HUDEP-2 (cell line): ENCODE results near the gene LSM7.

Experiments
- DNase-seq, 76 experiments: peaks; one replicate each; lab custom pipeline; 2025; ENCODE audit not compliant: unreplicated experiment in 76 of 76; lab: John Stamatoyannopoulos, UW

Gene LSM7

DNA sequence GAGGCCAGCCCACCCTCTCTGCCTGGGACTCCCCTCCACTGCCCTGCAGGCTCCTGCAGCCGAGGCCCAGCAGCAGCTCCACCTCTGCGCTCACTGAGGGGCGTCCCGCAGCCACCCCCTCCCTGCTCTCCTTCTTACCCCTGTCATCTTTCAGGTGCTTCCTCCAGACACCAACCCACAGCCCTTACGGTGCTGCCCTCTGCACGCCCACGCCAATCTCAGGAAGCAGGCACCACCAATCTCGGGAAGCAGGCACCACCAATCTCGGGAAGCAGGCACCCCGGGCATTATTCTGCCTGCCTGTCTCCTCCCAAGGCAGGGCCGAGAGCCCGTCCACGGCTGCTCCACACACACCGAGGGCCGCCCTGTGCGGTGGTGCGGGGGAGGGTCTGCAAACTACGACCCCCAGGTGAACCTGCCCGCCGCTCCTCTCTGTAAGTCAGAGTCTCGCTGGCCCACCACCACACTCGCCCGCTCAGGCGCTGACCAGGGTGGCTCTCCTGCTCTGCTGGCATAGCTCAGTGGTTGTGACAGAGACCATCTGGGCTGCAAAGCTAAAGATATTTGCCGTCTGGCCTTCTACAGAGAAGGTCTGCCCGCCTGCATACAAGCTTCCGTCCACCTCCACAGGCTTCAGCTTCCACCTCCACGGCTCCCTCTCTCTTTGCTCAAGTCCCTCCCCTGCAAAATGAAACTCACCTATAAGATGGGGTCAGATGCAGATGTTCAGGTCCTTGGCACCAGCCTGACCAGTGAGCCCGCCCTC lies 2.9 kb downstream of the LSM7 start:
- DNase-seq = no peak

DNA sequence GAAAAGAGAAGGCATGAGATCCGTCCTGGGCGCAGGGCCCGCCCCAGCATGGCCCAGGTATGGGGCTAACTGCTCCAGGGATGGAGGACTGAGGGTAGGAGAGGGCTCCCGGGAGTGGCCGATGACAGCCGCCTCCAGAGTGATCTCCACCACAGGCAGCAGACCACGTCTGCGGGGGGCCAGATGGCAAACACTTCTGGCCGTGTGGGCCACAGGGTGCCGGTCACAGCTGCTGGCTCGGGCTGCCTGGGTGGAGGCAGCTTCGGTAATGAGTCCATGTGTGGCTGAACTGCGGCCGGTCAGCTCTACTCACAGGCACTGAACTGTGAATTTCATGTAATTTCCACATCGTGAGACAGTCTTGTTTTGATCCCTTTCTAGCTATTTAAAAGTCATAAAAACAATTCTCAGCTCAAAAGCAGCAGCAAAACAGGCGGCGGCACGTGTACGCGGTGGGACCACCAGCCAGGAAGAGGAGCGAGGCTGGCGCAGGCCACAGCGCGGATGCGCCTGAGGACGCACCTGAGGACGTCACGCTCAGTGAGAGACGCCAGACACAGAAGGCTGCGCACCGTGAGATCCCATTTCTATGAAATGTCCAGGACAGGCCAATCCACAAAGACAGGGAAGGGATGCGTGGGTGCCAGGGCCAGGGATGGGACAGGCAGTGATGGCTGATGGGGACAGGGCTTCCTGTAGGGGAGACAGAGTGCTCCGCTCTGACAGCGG lies 4.0 kb downstream of the LSM7 start:
- no peak for DNase-seq

DNA sequence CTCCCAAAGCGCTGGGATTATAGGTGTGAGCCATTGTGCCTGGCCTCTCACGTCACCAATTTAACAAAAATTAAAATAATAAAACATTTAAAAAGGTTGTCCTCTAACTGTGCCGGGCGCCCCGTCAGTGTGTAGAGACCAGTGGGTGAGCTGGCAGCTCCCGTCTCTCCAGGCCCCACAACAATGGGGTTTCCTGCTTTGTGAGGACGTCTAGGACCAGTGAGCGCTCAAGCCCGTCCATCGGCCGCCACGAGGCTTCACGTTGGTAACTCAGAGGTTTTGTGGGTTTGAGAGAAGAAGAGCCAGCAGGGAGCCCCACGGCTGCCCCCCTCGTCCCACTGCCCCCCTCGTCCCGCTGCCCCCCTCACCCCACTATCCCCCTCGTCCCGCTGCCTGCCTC lies 4.7 kb downstream of the LSM7 start:
- DNase-seq = no peak

DNA sequence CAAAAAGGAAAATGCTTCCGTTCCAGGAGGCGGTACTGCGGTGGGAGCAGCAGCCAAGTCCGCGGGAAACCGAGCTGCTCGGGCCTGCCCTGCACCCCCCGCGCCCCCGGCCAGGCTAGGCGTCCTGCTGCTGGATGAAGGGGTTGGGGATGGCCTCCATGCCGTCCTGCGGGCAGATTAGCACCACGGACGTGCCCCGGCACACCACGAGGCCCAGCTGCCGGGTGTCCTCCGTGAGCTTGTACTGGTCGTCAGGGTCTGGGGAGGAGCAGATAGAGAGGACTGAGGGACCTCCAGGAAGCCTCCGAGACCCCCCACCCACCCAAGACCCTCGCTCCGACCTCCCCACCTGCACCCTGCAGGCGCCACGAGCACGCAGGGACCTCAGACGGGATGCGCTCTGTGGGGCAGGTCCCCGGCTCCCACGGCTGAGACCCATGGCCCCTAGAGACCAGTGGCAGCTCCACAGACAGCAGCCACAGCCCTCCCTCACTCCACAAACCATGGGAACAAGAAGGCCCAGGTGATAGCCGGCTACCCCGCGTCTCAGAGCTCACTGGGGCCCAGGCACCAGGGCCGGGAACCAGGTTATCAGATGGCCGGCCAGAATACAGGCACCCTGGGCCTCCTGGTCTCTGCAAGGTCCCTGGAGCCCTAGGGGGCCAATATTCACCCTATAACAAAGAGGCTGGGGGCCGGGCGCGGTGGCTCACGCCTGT lies 6.7 kb downstream of the LSM7 start:
- no peak for DNase-seq

DNA sequence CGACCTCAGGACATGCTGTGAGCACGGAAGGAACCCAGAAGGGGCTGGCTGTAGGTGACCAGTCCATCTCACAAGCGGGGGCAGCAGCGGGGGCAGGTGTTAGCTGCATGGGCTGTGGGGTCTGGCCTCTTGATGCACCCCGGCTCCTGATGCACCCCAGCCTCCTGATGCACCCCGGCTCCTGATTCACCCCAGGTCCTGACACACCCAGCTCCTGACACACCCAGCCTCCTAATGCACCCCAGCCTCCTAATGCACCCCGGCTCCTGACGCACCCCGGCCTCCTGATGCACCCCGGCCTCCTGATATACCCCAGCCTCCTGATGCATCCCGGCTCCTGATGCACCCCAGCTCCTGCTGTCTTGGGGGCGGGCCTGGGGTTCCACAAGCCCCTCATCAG lies 7.4 kb downstream of the LSM7 start:
- DNase-seq = no peak

DNA sequence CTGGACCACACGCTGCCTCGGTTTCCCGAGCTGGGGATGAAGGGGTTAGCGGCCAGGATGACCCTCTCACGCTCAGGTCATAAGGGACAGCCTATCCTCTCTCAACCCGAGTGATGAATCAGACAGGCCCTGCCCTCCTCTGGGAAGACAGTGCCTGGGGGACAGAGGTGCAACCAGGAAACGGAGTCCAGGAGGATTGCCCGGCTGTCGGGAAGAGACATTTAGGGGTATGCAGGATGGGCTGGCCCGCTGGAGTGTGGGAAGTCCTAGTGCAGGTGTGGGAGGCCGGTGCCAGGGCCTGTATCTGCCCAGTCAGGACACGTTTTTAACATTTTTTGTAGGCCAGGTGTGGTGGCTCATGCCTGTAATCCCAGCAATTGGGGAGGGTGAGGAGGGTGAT lies 8.3 kb downstream of the LSM7 start:
- no peak for DNase-seq

DNA sequence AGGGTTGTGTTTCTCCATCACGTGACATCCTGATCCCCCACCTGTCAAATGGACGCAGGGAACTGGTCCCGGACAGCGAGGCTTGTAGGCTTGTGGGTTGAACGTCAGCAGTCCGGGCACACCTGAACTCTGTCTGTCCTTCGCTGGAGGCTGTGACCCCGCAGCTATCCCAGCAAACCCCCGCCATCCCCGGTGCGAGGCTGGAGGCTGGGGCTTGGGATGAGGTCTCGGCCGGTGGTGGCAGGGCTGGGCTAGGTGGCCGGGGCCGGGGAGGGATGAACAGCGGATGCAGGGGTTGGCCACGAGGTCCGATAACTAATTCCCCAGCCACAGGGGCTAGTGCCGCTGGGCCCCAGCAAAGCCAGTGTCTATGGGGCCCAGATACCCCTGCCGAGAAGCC lies 8.8 kb downstream of the LSM7 start:
- no peak for DNase-seq

DNA sequence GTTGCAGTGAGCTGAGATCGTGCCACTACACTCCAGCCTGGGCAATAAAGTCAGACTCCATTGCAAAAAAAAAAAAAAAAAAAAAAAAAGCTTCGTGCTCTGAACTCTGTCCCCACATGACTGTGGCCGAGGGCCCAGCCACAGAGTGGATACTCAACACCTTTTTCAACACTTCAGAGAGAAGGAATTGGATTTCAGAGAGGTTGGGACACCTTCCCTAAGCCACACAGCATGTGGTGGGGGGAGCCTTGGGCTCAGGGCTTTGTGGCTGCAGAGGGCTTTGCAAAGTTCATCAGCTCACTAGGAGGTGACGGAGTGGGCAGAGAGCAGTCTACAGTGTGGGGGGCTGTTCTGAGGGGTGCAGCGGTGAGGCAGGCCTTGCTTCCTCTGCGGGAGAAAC lies 9.5 kb downstream of the LSM7 start:
- no peak for DNase-seq

DNA sequence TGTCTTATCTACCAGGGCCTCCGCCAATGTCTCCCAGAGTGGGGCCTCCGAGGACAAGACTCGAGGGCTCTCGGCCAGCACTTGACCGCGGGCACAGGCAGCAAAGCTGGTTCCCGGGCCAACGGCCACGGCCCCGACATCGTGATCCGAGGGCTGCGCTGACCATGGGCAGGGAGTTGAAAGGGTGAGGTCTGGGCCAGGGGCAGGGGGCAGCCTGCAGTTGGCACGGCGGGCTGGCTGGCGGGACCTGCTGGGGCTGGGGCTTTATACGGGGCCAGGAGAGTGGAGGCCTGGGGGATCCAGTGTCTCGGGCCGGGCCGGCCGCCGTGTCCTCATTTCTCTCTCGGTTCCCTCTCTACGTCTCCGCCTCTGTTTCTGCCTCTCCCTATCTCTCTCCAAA lies 10.6 kb downstream of the LSM7 start:
- DNase-seq = no peak

DNA sequence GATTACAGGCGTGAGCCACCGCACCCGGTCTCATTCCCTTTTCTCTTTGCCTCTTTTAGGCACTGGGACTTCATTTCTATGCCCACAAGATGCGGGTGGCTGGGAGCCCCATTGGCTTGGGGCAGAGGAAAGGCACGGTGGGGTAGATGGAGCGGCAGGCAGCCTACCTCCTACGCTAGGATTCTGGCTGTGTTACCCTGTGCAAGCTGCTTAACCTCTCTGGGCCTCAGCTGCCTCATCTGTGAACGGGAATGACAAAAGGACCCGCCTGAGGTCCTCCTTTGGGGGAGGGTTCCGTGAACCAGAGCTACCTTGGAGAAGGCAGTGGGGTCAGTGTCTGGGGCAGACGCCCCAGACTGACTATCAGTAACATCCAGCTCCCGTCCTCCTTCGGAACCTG lies 11.1 kb downstream of the LSM7 start:
- DNase-seq = no peak

DNA sequence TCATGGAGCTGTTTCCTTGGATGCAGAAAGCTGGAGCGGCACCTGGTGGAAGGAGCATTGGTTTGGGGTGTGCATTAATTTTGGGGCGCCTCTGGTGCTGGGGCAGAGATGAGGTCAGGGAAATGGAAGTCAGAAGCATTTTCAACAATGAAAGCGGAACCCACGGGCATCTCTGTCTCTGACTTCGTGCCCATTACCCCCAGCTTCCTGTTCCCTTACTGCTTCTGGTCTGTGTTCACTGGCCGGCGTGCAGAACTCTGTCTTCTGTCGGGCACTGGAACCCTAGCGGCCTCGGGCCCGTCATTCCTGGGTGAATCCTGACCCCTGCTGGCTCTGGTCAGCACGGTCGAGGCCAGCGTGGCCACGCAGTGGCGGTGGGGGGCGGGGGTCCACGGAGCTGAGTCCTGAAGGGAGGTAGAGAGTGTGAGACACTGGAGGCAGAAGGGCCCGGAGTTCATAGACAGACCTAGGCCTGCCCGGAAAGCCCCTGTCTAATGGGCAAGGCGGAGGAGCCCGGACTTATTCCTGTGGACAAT lies 12.5 kb downstream of the LSM7 start:
- DNase-seq = peak in 46 of 76 experiments; percentile 4 to 74 (median 50)

DNA sequence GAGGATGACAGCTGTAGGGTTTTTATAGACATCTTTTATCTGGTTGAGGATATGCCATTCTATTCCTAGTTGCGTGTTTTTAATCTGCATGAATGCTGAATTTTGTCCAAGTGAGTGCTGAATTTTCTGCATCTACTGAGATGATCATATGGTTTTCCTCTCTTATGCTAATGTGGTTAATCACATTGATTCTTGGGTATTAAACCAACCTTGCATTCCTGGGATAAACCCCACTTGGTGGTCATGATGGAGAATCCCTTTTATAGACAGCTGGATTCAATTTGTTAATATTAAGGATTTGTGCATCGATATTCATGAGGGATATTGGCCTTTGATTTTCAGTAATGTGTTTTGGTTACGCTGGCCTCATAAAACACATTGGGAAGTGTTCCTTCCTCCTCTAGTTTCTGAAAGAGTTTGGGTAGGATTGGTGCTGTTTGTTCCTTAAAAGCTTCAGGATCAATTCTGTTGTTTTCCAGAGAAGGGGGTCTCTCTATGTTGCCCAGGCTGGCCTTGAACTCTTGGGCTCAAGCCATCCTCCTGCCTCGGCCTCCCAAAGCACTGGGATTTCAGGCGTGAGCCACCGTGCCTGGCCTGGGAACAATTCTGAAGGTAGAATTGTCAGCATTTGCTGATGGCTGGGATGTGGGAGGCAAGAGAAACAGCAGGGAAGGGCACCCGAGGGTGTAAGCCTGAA lies 13.1 kb downstream of the LSM7 start:
- no peak for DNase-seq

DNA sequence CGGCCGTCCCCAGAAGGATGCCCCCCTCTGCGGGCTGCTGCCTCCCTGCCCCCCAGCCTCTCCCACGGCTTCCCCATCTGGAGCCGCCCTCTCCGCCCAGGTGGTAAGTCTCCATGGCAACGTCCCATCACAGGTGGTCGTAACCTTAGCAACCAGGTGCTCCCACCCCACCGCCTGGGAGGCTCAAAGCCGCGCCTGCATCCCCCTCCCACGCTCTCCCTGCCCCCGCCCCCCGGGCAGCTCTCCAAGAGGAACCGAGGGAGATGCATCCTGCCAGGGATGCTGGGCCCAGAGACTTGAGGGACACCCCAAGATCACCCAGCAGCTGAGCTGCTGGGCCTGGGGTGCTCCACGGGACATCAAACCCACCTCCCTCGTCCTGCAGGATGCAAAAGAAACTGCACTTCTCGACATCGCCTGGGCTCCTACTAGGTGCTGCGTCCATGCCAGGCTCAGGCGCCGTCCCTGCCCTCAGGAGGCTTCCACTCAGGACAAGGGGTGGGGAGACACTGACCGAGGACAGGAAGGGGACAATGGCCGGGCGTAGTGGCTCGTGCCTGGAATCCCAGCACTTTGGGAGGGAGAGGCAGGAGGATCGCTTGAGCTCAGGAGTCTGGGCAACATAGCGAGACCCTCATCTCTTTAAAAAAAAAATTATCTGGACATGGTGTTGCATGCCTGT lies 15.4 kb downstream of the LSM7 start:
- no peak for DNase-seq

DNA sequence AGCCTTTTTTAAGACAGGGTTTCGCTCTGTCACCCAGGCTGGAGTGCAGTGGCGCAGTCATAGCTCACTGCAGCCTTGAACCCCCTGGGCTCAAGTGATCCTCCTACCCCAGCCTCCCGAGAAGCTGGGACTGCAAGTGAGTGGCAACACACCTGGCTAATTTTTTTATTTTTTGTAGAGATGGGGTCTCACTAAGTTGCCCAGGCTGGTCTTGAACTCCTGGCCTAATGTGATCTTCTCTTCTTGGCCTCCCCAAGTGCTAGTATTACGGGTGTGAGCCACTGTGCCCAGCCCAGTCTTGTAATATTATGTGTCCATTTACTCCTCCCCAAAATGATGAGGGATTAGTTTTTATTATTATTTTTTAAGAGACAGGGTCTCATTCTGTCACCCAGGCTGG lies 17.3 kb downstream of the LSM7 start:
- no peak for DNase-seq

DNA sequence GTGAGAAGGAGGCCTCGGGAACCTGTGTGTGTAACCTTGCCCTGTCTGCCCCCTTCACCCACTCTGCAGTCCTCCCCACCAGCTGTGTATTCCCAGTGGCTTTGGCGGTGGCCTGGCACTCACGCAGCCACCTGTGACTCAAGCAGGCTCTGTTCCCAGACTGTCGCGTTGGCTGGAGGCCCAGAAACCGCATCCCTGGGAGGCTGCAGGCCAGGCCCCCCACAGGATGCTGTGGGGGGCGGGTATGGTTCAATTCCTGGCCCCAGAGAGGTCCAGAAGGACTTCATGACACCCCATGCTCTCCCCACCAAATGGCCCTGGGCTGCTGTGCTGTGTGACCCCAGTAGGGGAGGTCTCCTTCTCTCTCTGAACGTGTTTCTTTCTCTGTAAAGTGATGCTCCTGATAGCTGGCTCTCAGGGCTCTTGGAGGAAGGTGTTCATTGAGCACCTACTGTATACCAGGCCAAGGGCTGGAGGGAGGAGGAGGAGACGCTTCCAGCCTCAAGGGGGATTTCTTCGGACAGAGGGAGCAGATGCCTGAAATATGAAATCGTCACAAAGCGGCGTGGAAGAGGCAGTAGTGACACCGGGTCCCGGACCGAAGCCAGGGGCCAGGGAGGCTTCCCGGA lies 18.5 kb downstream of the LSM7 start:
- no peak for DNase-seq

DNA sequence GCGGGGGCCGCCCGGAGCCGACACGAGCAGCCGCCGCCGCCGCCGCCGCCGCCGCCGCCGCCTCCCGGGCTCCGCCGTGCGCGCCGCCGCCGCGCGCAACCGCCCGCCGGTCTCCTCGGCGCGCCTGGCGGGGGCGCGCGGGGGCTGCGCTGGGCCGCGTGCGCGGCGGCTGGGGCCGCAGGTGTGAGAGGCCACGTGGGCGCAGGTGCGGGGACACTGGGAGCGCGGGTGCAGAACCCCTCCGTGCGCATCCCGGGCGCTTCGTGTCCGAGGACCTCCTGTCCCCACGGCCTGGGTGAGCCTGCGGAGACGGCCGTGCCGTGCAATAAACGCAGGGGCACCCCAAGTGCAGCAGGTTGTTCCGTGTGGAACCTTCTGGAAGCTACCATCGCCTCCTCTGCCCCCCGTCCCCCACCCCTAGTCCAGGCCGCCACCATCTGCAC lies 20.3 kb downstream of the LSM7 start, which contains the start of gene LINGO3:
Gene LINGO3 (minus strand): TSS at position 41 of the 443 bp plus-strand sequence. CDS start 16,378 bp downstream, outside the sequence.
- DNase-seq = no peak

DNA sequence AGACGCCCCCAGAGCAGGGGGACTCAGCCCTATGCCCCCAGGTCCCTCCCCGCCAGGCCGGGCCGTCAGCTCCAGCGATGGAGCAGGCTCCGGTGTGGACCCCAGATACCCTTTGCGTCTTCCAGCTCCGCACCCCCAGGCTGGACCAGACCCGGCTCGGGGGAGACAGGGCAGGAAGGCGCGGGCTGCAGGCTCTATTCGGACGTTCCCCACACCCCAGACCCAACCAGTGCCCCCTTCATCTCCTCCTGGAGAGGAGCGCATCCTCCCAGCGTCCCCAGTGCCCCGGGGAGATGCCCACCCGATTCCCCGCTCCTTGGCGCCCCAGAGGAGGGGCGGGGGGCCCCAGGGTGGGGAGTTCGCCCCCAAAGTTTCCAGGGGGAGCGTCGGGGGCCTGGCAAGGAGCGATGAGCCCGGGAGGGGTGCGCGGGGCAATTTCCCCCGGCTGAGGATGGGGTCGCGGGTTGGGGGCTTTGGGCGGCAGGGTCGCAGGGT lies 20.8 kb downstream of the LSM7 start:
- DNase-seq = no peak

DNA sequence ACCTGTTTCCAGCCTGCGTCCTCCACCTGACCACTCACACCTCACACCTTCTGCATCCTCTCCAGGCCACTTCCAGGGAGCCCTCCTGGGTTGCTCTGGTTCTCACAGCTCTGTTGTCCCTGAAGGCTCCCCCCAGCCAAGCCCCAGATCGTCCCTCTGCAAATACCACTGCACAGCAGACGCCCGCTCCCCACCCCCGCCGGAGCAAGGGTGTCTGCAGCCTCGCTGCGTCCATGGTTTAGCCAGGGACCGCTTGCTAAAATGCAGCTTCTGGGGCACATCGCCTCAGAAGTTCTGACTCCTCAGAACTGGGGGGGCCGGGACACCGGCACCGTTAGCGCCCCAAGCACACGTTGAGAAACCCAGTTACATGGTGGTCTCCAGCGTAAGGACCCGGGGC lies 21.4 kb downstream of the LSM7 start:
- no peak for DNase-seq

DNA sequence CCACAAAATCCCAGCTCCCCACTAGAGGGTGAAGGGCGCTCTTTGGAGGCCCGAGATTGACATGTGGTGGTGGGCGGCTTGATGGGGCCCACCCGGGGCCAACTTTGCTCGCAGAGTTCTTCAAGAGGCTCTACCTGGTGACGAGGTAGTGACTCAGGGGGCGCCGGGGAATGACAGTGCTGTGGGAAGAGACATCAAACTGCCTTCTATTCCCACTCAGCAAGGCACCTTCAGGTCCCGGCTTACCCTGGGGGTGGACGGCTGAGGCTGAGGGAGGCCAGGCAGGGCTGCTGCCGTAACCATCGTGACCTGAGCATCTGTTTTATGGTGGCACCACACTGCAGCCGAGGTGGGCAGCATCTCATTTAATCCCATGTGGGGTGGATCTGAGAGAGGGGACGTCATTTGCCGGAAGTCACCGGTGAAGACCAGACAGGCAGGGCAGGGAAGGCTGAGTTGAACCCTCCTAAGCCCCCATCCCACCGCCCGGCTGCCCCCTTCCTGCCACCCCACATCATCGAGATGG lies 22.0 kb downstream of the LSM7 start:
- DNase-seq = no peak
